ENCODE results near the gene NXPE3. TPM values are rescaled to one million over a fixed set of nuclear protein-coding genes. Genes with fewer than 3 reads are reported as not detected.

NXPE3 gene
- total RNA-seq, 1 experiment from 2014 or later: 12.8 TPM

DNA sequence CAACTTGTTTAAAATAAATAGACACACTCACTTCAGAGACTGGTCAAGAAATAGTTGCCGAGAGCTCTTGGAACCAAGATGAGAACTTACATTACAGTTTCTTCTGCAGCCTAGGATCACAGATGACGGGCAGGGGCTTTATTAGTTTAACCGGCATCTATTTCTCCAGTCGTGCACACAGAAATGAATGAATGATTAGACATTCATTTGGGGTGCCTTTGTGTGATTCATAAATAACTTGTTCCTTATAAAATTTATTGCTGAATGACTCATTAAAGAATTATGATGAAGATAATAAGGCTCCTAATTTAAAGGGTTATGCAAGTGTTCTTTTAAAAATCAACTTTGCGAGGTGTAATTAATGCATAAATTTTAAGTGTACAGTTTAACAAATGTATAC is 91.1 kb downstream of the NXPE3 start:
- Histone ChIP-seq H3K9me3 (ENCODE audit: insufficient read depth, low read depth) (no peaks in the 10 kb centered on the region; the same call in 1 of the 2 replicates), H2AFZ (no peak overlapping the region), H3K9me2 (ENCODE audit: insufficient read depth) (no peaks in the 10 kb centered on the region), H3K4me1 (replicated peaks; ENCODE audit: insufficient read depth) (peaks cover 30% of the 10 kb centered on the region), H3K36me3 (ENCODE audit: low read depth) (no peaks in the 10 kb centered on the region), H3K27ac (no peak overlapping the region), H3F3A (ENCODE audit: insufficient read depth, low read depth) (peaks cover 14% of the 10 kb centered on the region; the same call in 1 of the 2 replicates), H3K4me2 (no peak overlapping the region), H4K20me1 (ENCODE audit: insufficient read depth) (no peaks in the 10 kb centered on the region), H3K79me2 (ENCODE audit: low read depth) (no peaks in the 10 kb centered on the region), H3K27me3 (ENCODE audit: insufficient read depth, low read depth) (no peaks in the 10 kb centered on the region), H3K4me3 (no peak overlapping the region)
- BruUV-seq (replicated peaks): no TSS peak
- intact Hi-C loops (cut with micrococcal nuclease; ENCODE audit: unreplicated experiment): no loop called here
- ChIA-PET POLR2A (ENCODE audit: unreplicated experiment) (no interaction called here), CTCF (interaction anchor here (0.7 kb wide), 2 partner anchors 56 to 296 kb away, joined by 6 to 7 read pairs; partner anchors contain the start of gene PCNP)
- TF ChIP-seq EZH2 (IDR thresholded peaks at IDR 0.05; ENCODE audit: low read depth): no peak
- TF ChIP-seq, protein P1, sequence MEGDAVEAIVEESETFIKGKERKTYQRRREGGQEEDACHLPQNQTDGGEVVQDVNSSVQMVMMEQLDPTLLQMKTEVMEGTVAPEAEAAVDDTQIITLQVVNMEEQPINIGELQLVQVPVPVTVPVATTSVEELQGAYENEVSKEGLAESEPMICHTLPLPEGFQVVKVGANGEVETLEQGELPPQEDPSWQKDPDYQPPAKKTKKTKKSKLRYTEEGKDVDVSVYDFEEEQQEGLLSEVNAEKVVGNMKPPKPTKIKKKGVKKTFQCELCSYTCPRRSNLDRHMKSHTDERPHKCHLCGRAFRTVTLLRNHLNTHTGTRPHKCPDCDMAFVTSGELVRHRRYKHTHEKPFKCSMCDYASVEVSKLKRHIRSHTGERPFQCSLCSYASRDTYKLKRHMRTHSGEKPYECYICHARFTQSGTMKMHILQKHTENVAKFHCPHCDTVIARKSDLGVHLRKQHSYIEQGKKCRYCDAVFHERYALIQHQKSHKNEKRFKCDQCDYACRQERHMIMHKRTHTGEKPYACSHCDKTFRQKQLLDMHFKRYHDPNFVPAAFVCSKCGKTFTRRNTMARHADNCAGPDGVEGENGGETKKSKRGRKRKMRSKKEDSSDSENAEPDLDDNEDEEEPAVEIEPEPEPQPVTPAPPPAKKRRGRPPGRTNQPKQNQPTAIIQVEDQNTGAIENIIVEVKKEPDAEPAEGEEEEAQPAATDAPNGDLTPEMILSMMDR (conservative IDR thresholded peaks at IDR 0.05): no peak
- DNase-seq: peak in 1 of 2 experiments; percentile 53

DNA sequence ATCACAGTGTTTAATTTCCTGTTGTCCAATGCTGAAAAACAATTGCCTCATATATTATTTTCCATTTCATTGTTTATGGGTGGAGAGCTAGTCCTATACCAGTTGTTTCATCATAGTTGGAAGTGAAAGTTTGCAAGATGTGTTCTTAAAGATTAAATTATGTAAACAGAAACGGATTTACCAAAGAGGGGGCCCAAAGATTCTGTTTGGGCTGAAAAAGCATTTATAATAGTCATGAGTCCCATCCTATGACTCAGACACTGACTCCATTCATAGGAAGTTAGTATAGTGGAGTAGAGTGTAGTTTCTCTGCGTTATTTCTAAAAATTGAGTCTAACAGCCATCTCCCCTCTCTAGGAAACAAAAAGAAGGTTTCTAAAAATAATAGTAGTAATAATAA is 94.6 kb downstream of the NXPE3 start:
- Histone ChIP-seq H2AFZ (no peak overlapping the region), H3K9me2 (ENCODE audit: insufficient read depth) (peaks cover 5% of the 10 kb centered on the region; the same call in 1 of the 2 replicates), H3K4me3 (no peak overlapping the region), H3F3A (ENCODE audit: insufficient read depth, low read depth) (peaks cover 5% of the 10 kb centered on the region; the same call in 1 of the 2 replicates), H3K27me3 (ENCODE audit: insufficient read depth, low read depth) (no peaks in the 10 kb centered on the region), H4K20me1 (ENCODE audit: insufficient read depth) (no peaks in the 10 kb centered on the region), H3K79me2 (ENCODE audit: low read depth) (no peaks in the 10 kb centered on the region), H3K4me1 (replicated peaks; ENCODE audit: insufficient read depth) (peaks cover 5% of the 10 kb centered on the region), H3K36me3 (ENCODE audit: low read depth) (no peaks in the 10 kb centered on the region), H3K9me3 (ENCODE audit: insufficient read depth, low read depth) (no peaks in the 10 kb centered on the region; the same call in 1 of the 2 replicates), H3K27ac (no peak overlapping the region), H3K4me2 (no peak overlapping the region)
- no peak for DNase-seq
- ChIA-PET POLR2A (ENCODE audit: unreplicated experiment) (no interaction called here), CTCF (no interaction called here)
- intact Hi-C loops (cut with micrococcal nuclease; ENCODE audit: unreplicated experiment): no loop called here
- TF ChIP-seq EZH2 (IDR thresholded peaks at IDR 0.05; ENCODE audit: low read depth): no peak
- TF ChIP-seq, protein P1 (conservative IDR thresholded peaks at IDR 0.05): no peak
- BruUV-seq (replicated peaks): no TSS peak

DNA sequence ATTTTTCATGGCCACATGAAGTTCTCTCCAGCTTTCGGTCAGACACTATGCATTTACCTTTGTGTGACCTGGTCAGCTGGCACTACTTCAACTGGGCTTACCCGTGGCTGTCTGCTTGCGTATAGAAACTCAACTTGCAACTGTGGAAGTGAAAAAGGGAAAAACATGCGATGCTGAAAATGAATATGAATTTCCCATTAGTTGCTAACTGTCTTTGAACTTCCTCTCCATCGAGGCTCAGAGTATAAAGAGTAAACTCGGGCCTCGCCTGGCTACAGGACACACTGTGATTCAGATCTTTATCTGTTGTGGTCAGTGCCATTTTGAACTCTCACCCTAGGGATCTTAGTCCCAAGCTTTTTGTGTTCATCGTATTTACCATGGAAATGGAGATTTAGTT is 97.1 kb downstream of the NXPE3 start:
- TF ChIP-seq EZH2 (IDR thresholded peaks at IDR 0.05; ENCODE audit: low read depth): no peak
- TF ChIP-seq, protein P1 (conservative IDR thresholded peaks at IDR 0.05): no peak
- no peaks in the 10 kb centered on the region; the same call in 1 of the 2 replicates for H3K9me3 ChIP-seq (ENCODE audit: insufficient read depth, low read depth)
- no peak overlapping the region for H3K4me3 ChIP-seq
- H2AFZ ChIP-seq: no peak overlapping the region
- H3F3A ChIP-seq (ENCODE audit: insufficient read depth, low read depth): no peaks in the 10 kb centered on the region
- ChIA-PET CTCF (no interaction called here), POLR2A (ENCODE audit: unreplicated experiment) (interaction anchor here (0.7 kb wide), 1 partner anchor 26 kb away, joined by 5 read pairs; no protein-coding TSS in a partner anchor)
- no peaks in the 10 kb centered on the region for H4K20me1 ChIP-seq (ENCODE audit: insufficient read depth)
- peaks cover 5% of the 10 kb centered on the region; the same call in 1 of the 2 replicates for H3K9me2 ChIP-seq (ENCODE audit: insufficient read depth)
- DNase-seq: no peak
- H3K27ac ChIP-seq: no peak overlapping the region
- no peaks in the 10 kb centered on the region for H3K36me3 ChIP-seq (ENCODE audit: low read depth)
- no peak overlapping the region for H3K4me2 ChIP-seq
- no peaks in the 10 kb centered on the region for H3K27me3 ChIP-seq (ENCODE audit: insufficient read depth, low read depth)
- no peaks in the 10 kb centered on the region for H3K4me1 ChIP-seq (replicated peaks; ENCODE audit: insufficient read depth)
- no peaks in the 10 kb centered on the region for H3K79me2 ChIP-seq (ENCODE audit: low read depth)
- intact Hi-C loops (cut with micrococcal nuclease; ENCODE audit: unreplicated experiment): no loop called here
- BruUV-seq (replicated peaks): no TSS peak

Other genes starting within 250 kb of the NXPE3 start
- gene TRMT10C, start 217.3 kb upstream of the NXPE3 start, total RNA-seq (2021): 26.0 and 34.2 TPM in 2 replicates
- gene PCNP, start 205.0 kb upstream of the NXPE3 start, total RNA-seq (2021): 164 and 223 TPM in 2 replicates
- gene ZBTB11, start 102.1 kb upstream of the NXPE3 start, total RNA-seq (2021): 18.0 and 22.1 TPM in 2 replicates
- gene RPL24, start 92.5 kb upstream of the NXPE3 start, total RNA-seq (2021): 1,834 and 1,944 TPM in 2 replicates
- 13.4 and 20.6 TPM in 2 replicates for gene CEP97, start 54.6 kb upstream of the NXPE3 start, total RNA-seq (2021)
- gene NFKBIZ, start 70.3 kb downstream of the NXPE3 start, total RNA-seq (2021): 44.9 and 57.7 TPM in 2 replicates